Measurements from ENCODE around the gene PHACTR3. TPM values are rescaled to one million over a fixed set of nuclear protein-coding genes. Genes with fewer than 3 reads are reported as not detected.

Gene PHACTR3
- total RNA-seq, 2 donors from 2014 or later: 0.34 TPM; not detected in 1

GRCh38 chr20:59673288-59673997, 69.1 kb downstream of the PHACTR3 start:
- H3K4me3 ChIP-seq: no peak overlapping the region
- WGBS: 86% methylated on average over 16 of the region's 16 CpGs
- H3K27me3 ChIP-seq (replicated peaks; ENCODE audit: insufficient read depth): peaks cover 3% of the 10 kb centered on the region
- TF ChIP-seq POLR2A (IDR thresholded peaks at IDR 0.05) (no peak), CTCF (IDR thresholded peaks at IDR 0.05) (no peak), POLR2AphosphoS5 (IDR thresholded peaks at IDR 0.05) (no peak)
- DNase-seq (ENCODE audit: low spot score): no peak
- H3K36me3 ChIP-seq: no peaks in the 10 kb centered on the region
- H3K4me1 ChIP-seq (replicated peaks): no peaks in the 10 kb centered on the region
- intact Hi-C loops (cut with DNase I): no loop called here
- no peaks in the 10 kb centered on the region for H3K9me3 ChIP-seq
- H3K27ac ChIP-seq: no peak overlapping the region

DNA sequence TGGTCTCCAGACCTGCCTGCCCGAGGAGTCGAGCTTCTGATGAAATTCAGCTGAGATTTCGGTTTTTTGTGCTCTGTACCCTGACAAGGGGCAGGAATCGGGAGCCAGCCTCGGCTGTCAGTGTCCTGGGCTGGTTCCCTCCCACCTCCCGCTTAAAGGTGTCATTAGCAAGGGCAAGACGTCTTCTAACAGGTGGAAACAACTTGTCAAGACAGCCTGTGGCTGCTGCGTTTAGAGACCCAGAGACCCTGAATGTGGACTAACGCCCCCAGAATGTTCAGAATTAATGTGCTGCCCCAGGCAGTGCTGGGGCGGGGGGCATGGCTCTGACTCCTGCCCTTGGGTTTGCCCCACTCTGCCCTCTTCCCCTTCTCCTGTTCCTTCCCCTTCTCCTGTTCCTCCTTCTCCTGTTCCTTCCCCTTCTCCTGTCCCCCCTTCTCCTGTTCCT, 69.7 kb downstream of the PHACTR3 start:
- DNase-seq (ENCODE audit: low spot score): no peak
- intact Hi-C loops (cut with DNase I): no loop called here
- H3K4me3 ChIP-seq: no peak overlapping the region
- WGBS: 53% methylated on average over 10 of the region's 10 CpGs
- no peaks in the 10 kb centered on the region for H3K36me3 ChIP-seq
- no peaks in the 10 kb centered on the region for H3K4me1 ChIP-seq (replicated peaks)
- peaks cover 3% of the 10 kb centered on the region for H3K27me3 ChIP-seq (replicated peaks; ENCODE audit: insufficient read depth)
- H3K9me3 ChIP-seq: no peaks in the 10 kb centered on the region
- H3K27ac ChIP-seq: no peak overlapping the region
- TF ChIP-seq POLR2AphosphoS5 (IDR thresholded peaks at IDR 0.05) (no peak), POLR2A (IDR thresholded peaks at IDR 0.05) (no peak), CTCF (IDR thresholded peaks at IDR 0.05) (no peak)

DNA sequence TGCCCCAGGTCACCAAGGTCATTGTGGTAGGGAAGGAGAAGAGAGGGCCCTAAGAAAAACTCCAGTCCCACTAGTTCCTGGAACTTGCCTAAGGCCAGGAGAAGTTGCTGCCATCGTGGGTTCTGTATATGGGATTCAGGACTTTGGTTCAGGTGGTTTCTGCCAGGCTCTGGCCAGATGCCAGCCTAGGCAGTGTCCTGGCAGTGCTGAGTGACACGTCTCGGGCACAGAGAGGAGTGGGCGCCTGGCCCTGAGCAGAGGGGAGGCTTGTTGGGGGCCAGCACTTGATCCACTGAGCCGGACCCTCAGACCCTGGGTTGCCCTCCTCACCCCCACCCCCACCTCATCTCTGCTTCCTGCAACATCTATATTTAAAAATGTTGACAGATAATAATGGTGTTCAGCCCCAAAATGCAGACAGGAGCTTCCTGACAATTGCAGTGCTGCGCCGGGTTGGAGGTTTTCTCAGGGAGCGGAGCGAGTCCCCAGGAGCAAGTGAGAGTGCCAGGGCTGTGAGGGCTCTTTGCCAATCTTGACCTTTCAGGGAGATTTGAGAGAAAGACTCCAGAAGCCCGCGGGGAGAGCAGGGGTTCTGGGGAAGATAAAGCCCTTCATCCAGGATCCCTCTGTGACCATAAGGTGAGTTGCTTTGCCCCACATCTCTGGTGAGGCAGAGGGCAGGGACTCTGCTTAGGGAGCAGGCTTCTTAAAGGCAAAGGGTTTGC, 71.9 kb downstream of the PHACTR3 start:
- TF ChIP-seq POLR2A (IDR thresholded peaks at IDR 0.05) (no peak), POLR2AphosphoS5 (IDR thresholded peaks at IDR 0.05) (no peak), CTCF (IDR thresholded peaks at IDR 0.05) (no peak)
- 31% methylated on average over 10 of the region's 11 CpGs for WGBS
- Histone ChIP-seq H3K4me3 (no peak overlapping the region), H3K4me1 (replicated peaks) (no peaks in the 10 kb centered on the region), H3K36me3 (no peaks in the 10 kb centered on the region), H3K27ac (no peak overlapping the region), H3K27me3 (replicated peaks; ENCODE audit: insufficient read depth) (peaks cover 3% of the 10 kb centered on the region), H3K9me3 (no peaks in the 10 kb centered on the region)
- no peak for DNase-seq (ENCODE audit: low spot score)
- intact Hi-C loops (cut with DNase I): no loop called here

DNA sequence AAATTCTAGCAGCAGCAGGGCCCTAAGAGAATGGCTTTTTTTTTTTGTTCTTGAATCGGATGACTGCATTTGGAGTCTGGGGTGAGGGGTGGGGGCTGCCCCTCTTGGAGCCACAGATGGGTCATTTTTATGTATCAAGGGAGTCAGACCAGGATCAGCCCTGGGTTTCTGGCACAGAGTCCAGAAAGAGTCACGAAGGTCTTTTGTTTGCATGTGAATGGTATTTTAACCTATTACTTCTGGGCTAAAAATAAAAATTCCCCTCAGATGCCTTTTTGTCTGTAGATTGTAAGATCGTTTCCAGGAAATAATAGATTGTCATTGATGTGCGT, 72.5 kb downstream of the PHACTR3 start:
- Histone ChIP-seq H3K4me1 (replicated peaks) (no peaks in the 10 kb centered on the region), H3K27ac (no peak overlapping the region), H3K4me3 (no peak overlapping the region), H3K9me3 (no peaks in the 10 kb centered on the region), H3K27me3 (replicated peaks; ENCODE audit: insufficient read depth) (peaks cover 3% of the 10 kb centered on the region), H3K36me3 (no peaks in the 10 kb centered on the region)
- intact Hi-C loops (cut with DNase I): no loop called here
- no peak for TF ChIP-seq POLR2AphosphoS5 (IDR thresholded peaks at IDR 0.05)
- TF ChIP-seq CTCF (IDR thresholded peaks at IDR 0.05): no peak
- no peak for TF ChIP-seq POLR2A (IDR thresholded peaks at IDR 0.05)
- DNase-seq (ENCODE audit: low spot score): no peak
- WGBS: 22% methylated on average over 4 of the region's 4 CpGs

- intact Hi-C loops (cut with DNase I): no loop called here
- Histone ChIP-seq H3K27ac (no peak overlapping the region), H3K4me3 (no peak overlapping the region), H3K36me3 (no peaks in the 10 kb centered on the region), H3K4me1 (replicated peaks) (no peaks in the 10 kb centered on the region), H3K9me3 (no peaks in the 10 kb centered on the region), H3K27me3 (replicated peaks; ENCODE audit: insufficient read depth) (peaks cover 3% of the 10 kb centered on the region)
- 85% methylated on average over 6 of the region's 6 CpGs for WGBS
- no peak for DNase-seq (ENCODE audit: low spot score)
- TF ChIP-seq POLR2A (IDR thresholded peaks at IDR 0.05) (no peak), POLR2AphosphoS5 (IDR thresholded peaks at IDR 0.05) (no peak), CTCF (IDR thresholded peaks at IDR 0.05) (no peak)
Observed at GRCh38 chr20:59677586-59677985, 73.2 kb downstream of the PHACTR3 start.

Data from prostate gland (tissue), 2 donors.